WTC11 (cell line): Measurements from ENCODE around the gene PIK3C2A. TPM values are rescaled to one million over a fixed set of nuclear protein-coding genes. Genes with fewer than 3 reads are reported as not detected.

Experiments used
- ATAC-seq: fragments of 200-7000 bp; cut with Tn5 transposase; 2 replicates; pipeline ENCODE4 v1.10.0; 2021; ENCODE audit warnings: mild to moderate bottlenecking, moderate library complexity
- CTCF ChIA-PET: fragments of 300-600 bp; sonication (Branson Sonifier 250); formaldehyde crosslinking; loops from one replicate; lab custom pipeline; 2021; ENCODE audit warnings: antibody characterized with exemption; lab: Charles Lee
- POLR2A ChIA-PET: fragments of 350-600 bp; sonication (Branson Sonifier 250); formaldehyde crosslinking; loops from one replicate; lab custom pipeline; 2021; ENCODE audit warnings: antibody characterized with exemption; lab: Charles Lee
- DNase-seq: peaks from one replicate; pipeline ENCODE4 v3.0.0; 2021; ENCODE audit warnings: low spot score
- H3K27ac Mint-ChIP-seq: 2 replicates; pipeline ENCODE4 v1.8.0; 2021; ENCODE audit warnings: mixed read lengths
- H3K27me3 Mint-ChIP-seq: 2 replicates; pipeline ENCODE4 v1.8.0; 2021; ENCODE audit warnings: low read depth, mild to moderate bottlenecking, moderate library complexity, mixed read lengths
- H3K36me3 Mint-ChIP-seq: 2 replicates; pipeline ENCODE4 v1.8.0; 2021; ENCODE audit warnings: mixed read lengths
- H3K4me1 Mint-ChIP-seq: 2 replicates; pipeline ENCODE4 v1.8.0; 2022; ENCODE audit warnings: mixed read lengths
- H3K4me3 Mint-ChIP-seq: 2 replicates; pipeline ENCODE4 v1.8.0; 2021; ENCODE audit warnings: mild to moderate bottlenecking, moderate library complexity, mixed read lengths
- H3K9me3 Mint-ChIP-seq: 2 replicates; pipeline ENCODE4 v1.8.0; 2021; ENCODE audit warnings: mixed read lengths
- FOXJ3 ChIP-seq: sonication (generic); formaldehyde crosslinking; IDR thresholded peaks from 2 replicates; pipeline ENCODE4 v1.9.0; 2021; ENCODE audit warnings: missing genetic modification reagents, mild to moderate bottlenecking, borderline replicate concordance
- FOXP1 ChIP-seq: sonication (generic); formaldehyde crosslinking; IDR thresholded peaks from 2 replicates; pipeline ENCODE4 v1.8.0; 2022; ENCODE audit warnings: missing genetic modification reagents, mild to moderate bottlenecking, moderate library complexity, borderline replicate concordance
- FOXP4 ChIP-seq: sonication (generic); formaldehyde crosslinking; IDR thresholded peaks from 2 replicates; pipeline ENCODE4 v1.8.0; 2022; ENCODE audit warnings: mild to moderate bottlenecking, missing genetic modification reagents
- HMGXB4 ChIP-seq: sonication (generic); formaldehyde crosslinking; IDR thresholded peaks from 2 replicates; pipeline ENCODE4 v1.8.1; 2023; ENCODE audit warnings: mild to moderate bottlenecking, moderate library complexity, missing genetic modification reagents
- JAZF1 ChIP-seq: fragments of 250-450 bp; sonication (Bioruptor Pico); IDR thresholded peaks from 2 replicates; pipeline ENCODE4 v1.9.0; 2021; ENCODE audit warnings: moderate library complexity, mild to moderate bottlenecking, inconsistent platforms
- MXD4 ChIP-seq: fragments of 250-450 bp; sonication (Bioruptor Pico); IDR thresholded peaks from 2 replicates; pipeline ENCODE4 v1.8.0; 2021; ENCODE audit warnings: mild to moderate bottlenecking, moderate library complexity, borderline replicate concordance
- MYBL2 ChIP-seq: sonication (generic); formaldehyde crosslinking; IDR thresholded peaks from 2 replicates; pipeline ENCODE4 v1.8.1; 2023; ENCODE audit warnings: mild to moderate bottlenecking, moderate library complexity, missing genetic modification reagents
- RORB ChIP-seq: fragments of 250-450 bp; sonication (Bioruptor Pico); IDR thresholded peaks from 2 replicates; pipeline ENCODE4 v1.9.0; 2021; ENCODE audit warnings: mild to moderate bottlenecking
- SMAD4 ChIP-seq: sonication (generic); formaldehyde crosslinking; IDR thresholded peaks from 2 replicates; pipeline ENCODE4 v1.8.0; 2022; ENCODE audit warnings: mild to moderate bottlenecking, missing genetic modification reagents
- SP1 ChIP-seq: sonication (generic); formaldehyde crosslinking; conservative IDR thresholded peaks from 2 replicates; pipeline ENCODE4 v1.8.1; 2022; ENCODE audit warnings: missing genetic modification reagents
- TEAD1 ChIP-seq: sonication (generic); formaldehyde crosslinking; IDR thresholded peaks from 2 replicates; pipeline ENCODE4 v1.8.0; 2022; ENCODE audit warnings: mild to moderate bottlenecking, missing genetic modification reagents
- ZBTB43 ChIP-seq: sonication (generic); formaldehyde crosslinking; IDR thresholded peaks from 2 replicates; pipeline ENCODE4 v1.8.1; 2023; ENCODE audit warnings: mild to moderate bottlenecking, missing genetic modification reagents
- ZNF423 ChIP-seq: fragments of 250-450 bp; sonication (Bioruptor Pico); IDR thresholded peaks from 2 replicates; pipeline ENCODE4 v2.1.2; 2022; ENCODE audit warnings: mild to moderate bottlenecking, moderate library complexity
- ZNF425 ChIP-seq: fragments of 250-450 bp; sonication (Bioruptor Pico); conservative IDR thresholded peaks from 2 replicates; pipeline ENCODE4 v1.9.0; 2021; ENCODE audit warnings: mild to moderate bottlenecking
- ZSCAN18 ChIP-seq: fragments of 250-450 bp; sonication (Bioruptor Pico); IDR thresholded peaks from 2 replicates; pipeline ENCODE4 v2.1.2; 2022; ENCODE audit warnings: mild to moderate bottlenecking, moderate library complexity
- total RNA-seq: library from RNA; stranded (reverse); gene quantifications from 3 replicates; pipeline ENCODE4 v1.2.3, GENCODE V29; 2021
- TF ChIP-seq, protein P1 (sequence below): sonication (generic); formaldehyde crosslinking; IDR thresholded peaks from 2 replicates; pipeline ENCODE4 v1.8.0; 2023; ENCODE audit warnings: mild to moderate bottlenecking, missing genetic modification reagents
- TF ChIP-seq, protein P2 (sequence below): sonication (generic); formaldehyde crosslinking; IDR thresholded peaks from 2 replicates; pipeline ENCODE4 v1.8.0; 2023; ENCODE audit warnings: missing genetic modification reagents

The PIK3C2A gene
- total RNA-seq, 1 experiment from 2014 or later: 105 TPM

GRCh38 chr11:17171916-17172315, 35.9 kb downstream of the PIK3C2A start:
- DNase-seq: no peak
- TF ChIP-seq TEAD1 (CRISPR knock-in tag): no peak
- TF ChIP-seq MYBL2 (CRISPR knock-in tag): no peak
- ATAC-seq: no peak
- no peak overlapping the region for H3K4me3 Mint-ChIP-seq
- POLR2A ChIA-PET: interaction anchor here (1.5 kb wide), 1 partner anchor 94 kb away, joined by 3 read pairs; no protein-coding TSS in a partner anchor
- H3K4me1 Mint-ChIP-seq: peaks cover 22% of the 10 kb centered on the region
- H3K36me3 Mint-ChIP-seq: peaks cover 25% of the 10 kb centered on the region
- H3K27me3 Mint-ChIP-seq: no peaks in the 10 kb centered on the region
- CTCF ChIA-PET: no interaction called here
- no peaks in the 10 kb centered on the region for H3K9me3 Mint-ChIP-seq
- H3K27ac Mint-ChIP-seq: peak overlapping the region; percentile 73

GRCh38 chr11:17171343-17171742, 36.4 kb downstream of the PIK3C2A start:
- peaks cover 25% of the 10 kb centered on the region for H3K36me3 Mint-ChIP-seq
- no peaks in the 10 kb centered on the region for H3K9me3 Mint-ChIP-seq
- H3K27me3 Mint-ChIP-seq: no peaks in the 10 kb centered on the region
- DNase-seq (no peak), ATAC-seq (no peak)
- H3K4me1 Mint-ChIP-seq: peaks cover 22% of the 10 kb centered on the region
- no peak overlapping the region for H3K4me3 Mint-ChIP-seq
- H3K27ac Mint-ChIP-seq: peak overlapping the region; percentile 73
- CTCF ChIA-PET: no interaction called here
- POLR2A ChIA-PET: no interaction called here
- TF ChIP-seq MXD4 (CRISPR knock-in tag): no peak
- TF ChIP-seq SMAD4 (CRISPR knock-in tag): no peak
- no peak for TF ChIP-seq JAZF1 (CRISPR knock-in tag)
- TF ChIP-seq HMGXB4 (CRISPR knock-in tag): no peak
- TF ChIP-seq, protein P1, sequence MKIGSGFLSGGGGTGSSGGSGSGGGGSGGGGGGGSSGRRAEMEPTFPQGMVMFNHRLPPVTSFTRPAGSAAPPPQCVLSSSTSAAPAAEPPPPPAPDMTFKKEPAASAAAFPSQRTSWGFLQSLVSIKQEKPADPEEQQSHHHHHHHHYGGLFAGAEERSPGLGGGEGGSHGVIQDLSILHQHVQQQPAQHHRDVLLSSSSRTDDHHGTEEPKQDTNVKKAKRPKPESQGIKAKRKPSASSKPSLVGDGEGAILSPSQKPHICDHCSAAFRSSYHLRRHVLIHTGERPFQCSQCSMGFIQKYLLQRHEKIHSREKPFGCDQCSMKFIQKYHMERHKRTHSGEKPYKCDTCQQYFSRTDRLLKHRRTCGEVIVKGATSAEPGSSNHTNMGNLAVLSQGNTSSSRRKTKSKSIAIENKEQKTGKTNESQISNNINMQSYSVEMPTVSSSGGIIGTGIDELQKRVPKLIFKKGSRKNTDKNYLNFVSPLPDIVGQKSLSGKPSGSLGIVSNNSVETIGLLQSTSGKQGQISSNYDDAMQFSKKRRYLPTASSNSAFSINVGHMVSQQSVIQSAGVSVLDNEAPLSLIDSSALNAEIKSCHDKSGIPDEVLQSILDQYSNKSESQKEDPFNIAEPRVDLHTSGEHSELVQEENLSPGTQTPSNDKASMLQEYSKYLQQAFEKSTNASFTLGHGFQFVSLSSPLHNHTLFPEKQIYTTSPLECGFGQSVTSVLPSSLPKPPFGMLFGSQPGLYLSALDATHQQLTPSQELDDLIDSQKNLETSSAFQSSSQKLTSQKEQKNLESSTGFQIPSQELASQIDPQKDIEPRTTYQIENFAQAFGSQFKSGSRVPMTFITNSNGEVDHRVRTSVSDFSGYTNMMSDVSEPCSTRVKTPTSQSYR (CRISPR knock-in tag): no peak
- TF ChIP-seq TEAD1 (CRISPR knock-in tag): no peak
- TF ChIP-seq FOXP1: no peak
- no peak for TF ChIP-seq SP1
- TF ChIP-seq, protein P2, sequence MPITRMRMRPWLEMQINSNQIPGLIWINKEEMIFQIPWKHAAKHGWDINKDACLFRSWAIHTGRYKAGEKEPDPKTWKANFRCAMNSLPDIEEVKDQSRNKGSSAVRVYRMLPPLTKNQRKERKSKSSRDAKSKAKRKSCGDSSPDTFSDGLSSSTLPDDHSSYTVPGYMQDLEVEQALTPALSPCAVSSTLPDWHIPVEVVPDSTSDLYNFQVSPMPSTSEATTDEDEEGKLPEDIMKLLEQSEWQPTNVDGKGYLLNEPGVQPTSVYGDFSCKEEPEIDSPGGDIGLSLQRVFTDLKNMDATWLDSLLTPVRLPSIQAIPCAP (CRISPR knock-in tag): no peak
- no peak for TF ChIP-seq ZNF425 (CRISPR knock-in tag)
- TF ChIP-seq RORB (CRISPR knock-in tag): no peak

DNA sequence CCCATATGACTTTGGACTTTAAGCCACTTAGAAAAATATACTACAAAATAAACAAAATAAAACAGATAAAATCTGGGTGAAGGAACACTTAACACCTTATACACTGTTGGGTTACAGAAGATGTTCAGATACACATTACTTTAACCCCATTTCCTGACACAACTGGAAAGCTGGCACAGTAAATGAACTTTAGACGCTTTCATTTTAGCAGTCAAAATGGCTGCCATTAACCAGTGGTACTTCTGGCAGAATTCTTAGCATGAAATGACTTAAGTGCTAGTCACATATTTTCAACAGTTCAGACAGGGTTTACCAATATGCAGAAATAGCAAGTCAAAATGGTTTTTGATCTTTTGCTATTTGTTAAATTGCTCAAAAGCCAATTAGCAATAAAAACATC, 37.9 kb downstream of the PIK3C2A start:
- H3K27me3 Mint-ChIP-seq: no peaks in the 10 kb centered on the region
- ChIA-PET POLR2A (no interaction called here), CTCF (no interaction called here)
- ATAC-seq: no peak
- no peaks in the 10 kb centered on the region for H3K9me3 Mint-ChIP-seq
- H3K4me3 Mint-ChIP-seq: no peak overlapping the region
- H3K36me3 Mint-ChIP-seq: peaks cover 25% of the 10 kb centered on the region
- H3K4me1 Mint-ChIP-seq: peaks cover 24% of the 10 kb centered on the region
- H3K27ac Mint-ChIP-seq: no peak overlapping the region
- DNase-seq: no peak
- TF ChIP-seq FOXP4 (CRISPR knock-in tag) (no peak), FOXJ3 (no peak), ZBTB43 (no peak), ZNF423 (CRISPR knock-in tag) (no peak), ZSCAN18 (CRISPR knock-in tag) (no peak)
